CD1c-positive myeloid dendritic cell (primary cell): ENCODE results near the gene FPGS.
"Not testable (repeated sequence)": the region's sequence is repeated elsewhere in the genome, so short reads cannot be mapped to it uniquely, and the experiment has no call there.

Experiments used
- DNase-seq: peaks from one replicate; pipeline ENCODE4 v3.0.0-alpha.2; 2016; ENCODE audit errors: extremely low spot score

Gene FPGS

DNA sequence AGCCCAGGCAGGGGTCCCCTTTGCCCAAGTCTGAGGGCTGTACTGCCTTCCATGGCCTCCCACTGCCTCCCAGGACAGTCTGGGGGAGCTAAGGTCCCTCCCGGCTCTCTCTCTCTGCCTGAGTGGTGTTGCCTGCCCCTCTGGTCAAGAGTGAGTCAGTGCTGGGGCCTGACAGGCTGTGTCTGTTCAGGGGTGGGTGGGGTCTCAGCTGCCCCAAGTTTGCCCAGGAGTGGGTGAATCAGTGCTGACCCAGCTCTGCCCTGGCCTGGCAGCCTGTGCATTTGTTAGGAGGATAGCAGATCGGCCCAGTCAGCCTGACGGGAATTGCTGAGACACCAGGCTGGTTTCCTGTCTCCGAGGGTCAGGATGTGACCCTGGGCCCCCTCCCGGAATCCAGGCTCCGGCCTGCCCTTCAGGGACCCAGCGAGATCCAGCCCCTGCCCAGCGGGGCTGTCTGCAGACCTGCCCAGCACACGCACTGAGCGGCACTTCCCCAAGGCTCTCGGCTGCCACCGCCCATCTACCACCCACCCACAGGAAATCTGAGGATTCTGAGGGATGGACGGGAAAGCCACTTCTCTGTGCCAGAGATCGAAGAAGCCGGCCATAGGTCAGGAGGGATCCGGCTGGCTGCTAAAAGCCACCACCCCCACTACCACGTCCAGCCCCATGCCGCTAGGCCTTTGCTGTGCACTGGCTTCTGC lies 35.8 kb downstream of the FPGS start:
- peak; percentile 95 for DNase-seq

DNA sequence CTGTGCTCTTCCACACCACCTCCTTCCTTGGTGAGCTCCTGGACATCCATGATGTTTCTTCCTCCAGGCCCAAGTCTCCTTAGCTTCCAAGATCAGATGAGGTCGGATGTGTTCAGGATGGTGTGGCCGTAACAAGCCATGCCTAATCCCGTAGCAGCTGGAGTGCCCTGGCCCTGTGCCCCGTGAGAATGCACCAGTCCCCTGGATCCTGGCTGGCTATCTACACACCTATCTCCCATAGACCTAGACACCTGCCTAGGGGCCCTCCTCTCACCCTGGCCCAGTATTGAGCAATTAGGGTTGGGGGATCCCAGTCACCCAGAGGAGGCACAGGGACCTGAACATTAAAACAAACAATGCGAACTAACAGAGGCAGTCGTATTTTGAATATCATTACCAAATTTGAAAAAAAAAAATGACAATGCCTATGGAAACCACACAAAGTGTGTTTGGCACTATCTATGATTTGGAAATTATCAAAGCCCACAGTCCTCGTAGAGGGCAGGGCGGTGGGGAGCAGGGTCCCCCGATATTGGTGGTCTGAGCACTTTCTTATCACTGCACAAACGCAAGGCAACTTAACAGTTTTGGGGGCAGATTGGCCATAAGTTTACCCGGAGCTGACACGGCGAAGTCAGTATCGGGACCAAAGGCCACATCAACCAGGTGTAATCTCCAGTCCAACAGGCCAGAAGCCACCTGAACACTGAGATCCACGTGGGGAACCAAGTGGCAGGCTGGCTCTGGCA lies 38.6 kb downstream of the FPGS start:
- DNase-seq, result peak; percentile 0

DNA sequence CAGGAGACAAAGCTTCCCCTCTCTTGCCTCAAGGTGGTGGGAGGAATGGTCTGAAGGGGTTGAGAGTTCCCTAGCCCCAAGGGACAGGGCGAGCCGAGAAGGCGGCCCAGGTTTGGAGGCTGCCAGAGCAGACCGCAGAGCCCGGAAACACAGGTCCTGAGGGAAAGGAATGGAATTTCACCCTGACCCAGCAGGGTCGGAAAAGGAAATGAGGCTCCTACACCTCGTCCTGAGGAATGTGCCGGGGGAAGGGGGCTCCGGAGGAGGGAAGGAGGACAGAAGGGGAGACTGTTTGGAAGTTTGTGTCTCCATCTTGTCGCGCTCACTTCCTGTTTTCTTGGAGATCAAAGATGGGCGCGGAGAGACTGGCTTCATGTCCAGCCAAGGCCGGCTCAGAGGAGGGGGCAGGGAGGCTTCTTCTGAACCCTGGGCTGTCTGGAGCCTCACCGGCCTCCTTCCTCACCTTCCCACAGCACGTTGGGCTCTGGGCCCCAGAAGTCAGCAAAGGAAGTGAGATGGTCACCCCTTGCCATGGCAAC lies 42.2 kb downstream of the FPGS start:
- no peak for DNase-seq

GRCh38 chr9:127845619-127846018 lies 42.9 kb downstream of the FPGS start:
- DNase-seq, result not testable (repeated sequence)

- DNase-seq, result peak; percentile 1
Observed at GRCh38 chr9:127846443-127847177, 43.9 kb downstream of the FPGS start.

- DNase-seq, result peak; percentile 7
Observed at GRCh38 chr9:127847178-127847510, 44.5 kb downstream of the FPGS start.

DNA sequence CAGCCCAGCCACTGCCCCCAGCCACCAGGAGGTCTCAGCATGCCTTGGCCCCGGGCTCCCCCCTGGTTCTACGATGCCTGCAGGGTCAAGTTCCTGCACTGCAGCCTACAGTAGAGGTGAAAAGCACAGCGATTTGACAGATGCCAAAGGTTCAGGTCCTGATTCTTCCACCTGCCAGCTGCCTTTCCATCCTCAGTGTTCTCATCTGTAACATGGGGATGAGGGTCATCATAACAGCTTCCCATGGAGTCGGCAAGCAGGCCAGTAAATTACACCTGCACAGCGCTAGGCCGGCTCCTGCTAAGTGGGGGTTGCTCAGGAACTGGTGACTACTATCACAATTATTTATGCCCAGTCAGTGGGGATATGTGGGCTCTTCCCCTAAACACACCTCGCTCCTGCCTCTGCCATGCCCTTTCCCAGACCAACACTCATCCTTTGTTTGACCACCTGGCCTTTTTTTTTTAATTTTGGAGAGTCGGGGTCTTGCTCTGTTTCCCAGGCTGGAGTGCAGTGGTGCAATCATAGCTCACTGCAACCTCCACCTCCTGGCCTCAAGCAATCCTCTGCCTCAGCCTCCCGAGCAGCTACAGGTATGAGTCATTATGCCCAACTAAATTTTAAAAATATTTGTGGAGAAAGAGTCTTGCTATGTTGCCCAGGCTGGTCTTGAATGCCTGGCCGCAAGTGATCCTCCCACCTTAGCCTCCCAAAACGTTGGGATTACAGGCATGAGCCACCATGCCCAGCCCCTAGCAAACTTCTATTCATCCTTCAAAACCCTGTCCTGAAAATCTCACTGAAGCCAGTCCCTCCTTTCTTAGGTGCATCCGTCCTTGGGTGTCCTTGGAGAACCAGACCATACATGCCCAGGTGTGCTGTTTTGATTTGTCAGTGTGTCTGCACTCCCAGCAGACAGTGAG lies 45.4 kb downstream of the FPGS start:
- peak; percentile 0 for DNase-seq

GRCh38 chr9:127848756-127849504 lies 46.2 kb downstream of the FPGS start:
- DNase-seq, result peak; percentile 0

DNA sequence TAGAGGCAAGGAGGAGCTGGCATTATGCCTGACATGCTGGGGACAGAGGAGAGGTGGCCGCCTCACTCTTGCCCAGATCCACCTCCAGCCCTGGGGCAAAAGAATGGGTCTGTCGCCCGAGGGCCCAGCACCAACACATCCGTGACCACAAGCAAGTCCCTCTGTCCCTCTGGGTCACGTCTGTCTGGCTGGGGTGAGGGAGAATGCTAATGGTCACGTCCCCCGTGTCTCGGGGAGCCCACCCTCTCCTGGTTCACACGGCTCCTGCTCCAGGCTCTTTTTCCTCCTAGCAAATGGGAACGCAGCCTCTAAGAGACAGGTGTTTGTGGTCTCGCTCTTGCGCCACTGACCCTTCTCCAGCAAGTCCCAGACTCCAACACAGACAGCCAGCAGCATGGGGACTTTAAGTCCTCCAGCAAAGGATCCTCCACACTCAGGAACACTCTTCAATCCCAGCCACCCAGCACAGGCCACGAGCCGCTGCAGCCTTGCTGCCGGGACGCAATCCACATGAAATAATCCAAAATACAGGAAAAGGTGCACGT lies 47.7 kb downstream of the FPGS start:
- DNase-seq, result no peak

DNA sequence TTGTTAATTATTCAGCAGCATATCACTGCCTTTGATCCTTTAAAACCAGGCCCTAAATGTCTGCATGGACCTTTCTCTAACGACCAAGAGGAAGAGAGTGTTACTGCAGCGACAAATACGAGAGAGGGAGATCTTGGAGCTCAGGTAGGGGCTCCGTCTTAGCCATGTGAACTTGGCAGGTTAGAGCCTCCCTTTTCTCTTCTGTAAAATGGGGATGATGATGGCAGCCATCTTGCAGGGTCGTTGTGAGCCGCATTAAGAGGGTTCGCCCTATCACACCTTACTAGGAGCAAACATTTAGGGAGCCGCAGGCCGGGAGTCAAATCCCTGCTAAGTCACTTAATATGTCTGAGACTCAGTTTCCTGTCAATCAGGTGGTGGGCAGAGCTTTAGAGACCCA lies 50.1 kb downstream of the FPGS start:
- DNase-seq, result no peak

DNA sequence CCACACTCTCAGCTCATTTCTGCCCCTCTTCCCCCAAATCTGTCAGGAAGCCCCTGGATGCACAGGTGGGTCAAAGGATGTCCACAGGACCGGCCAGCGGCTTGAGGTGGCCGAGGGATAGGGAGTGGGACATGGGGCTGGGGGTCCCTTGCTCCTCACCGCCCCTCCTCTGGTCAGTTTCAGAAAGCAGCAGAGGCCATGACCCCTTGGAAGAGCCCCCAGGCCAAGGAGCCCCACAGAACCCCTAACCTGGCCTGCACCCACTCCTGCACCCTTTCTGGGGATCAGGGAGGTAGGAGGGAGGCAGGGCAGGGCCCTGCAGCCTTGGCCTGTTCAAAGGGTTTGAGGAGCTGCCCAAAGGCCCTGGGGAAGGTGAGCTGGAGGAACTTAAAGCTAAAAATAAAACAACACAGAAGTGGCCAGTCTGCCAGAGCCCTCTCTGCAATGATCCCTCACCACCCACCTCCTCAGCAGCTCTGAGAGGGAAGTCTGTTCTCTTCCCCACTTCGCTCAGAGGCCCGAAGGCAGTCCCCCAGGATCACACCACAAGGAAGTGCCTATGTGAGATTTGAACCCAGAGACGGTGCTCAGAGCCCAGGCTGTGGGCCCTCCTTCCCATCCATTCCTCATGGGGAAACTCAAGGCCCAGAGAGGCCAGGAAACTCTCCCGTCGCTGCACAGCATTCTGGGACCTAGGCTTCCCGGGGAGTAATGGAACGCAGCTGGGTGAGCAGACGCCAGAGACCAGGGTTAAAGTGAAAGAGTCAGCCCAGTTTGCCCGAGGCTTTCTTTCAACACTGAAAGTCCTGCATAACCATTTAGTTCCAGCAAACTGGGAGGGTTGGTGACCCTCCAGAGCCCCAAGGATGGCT lies 50.9 kb downstream of the FPGS start:
- DNase-seq, result peak; percentile 60

- peak; percentile 59 for DNase-seq
Observed at GRCh38 chr9:127854184-127854806, 51.6 kb downstream of the FPGS start, which contains the start of gene ENG. Gene ENG, minus strand, starts transcription at chr9:127854658. Its CDS starts 303 bp downstream, at chr9:127854355.

- no peak for DNase-seq
Observed at GRCh38 chr9:127854960-127855359, 52.3 kb downstream of the FPGS start.

DNA sequence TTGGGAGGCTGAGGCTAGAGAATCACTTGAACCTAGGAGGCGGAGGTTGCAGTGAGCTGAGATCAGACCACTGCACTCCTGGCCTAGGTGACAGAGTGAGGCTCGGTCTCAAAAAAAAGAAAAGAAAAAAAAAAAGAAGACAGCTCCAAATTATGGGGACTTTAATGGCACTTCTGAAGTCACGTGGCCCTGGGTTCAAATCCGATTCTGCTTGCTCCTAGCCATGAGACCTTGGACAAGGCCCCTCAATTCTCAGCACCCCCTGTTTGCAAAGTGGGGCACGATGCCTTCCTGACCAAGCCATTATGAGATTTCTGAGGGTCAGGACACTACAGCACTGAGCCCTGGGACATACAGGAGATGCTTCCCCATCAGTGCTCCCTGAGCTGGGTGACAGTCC lies 52.8 kb downstream of the FPGS start:
- no peak for DNase-seq

GRCh38 chr9:127856094-127856728 lies 53.5 kb downstream of the FPGS start:
- DNase-seq, result no peak

DNA sequence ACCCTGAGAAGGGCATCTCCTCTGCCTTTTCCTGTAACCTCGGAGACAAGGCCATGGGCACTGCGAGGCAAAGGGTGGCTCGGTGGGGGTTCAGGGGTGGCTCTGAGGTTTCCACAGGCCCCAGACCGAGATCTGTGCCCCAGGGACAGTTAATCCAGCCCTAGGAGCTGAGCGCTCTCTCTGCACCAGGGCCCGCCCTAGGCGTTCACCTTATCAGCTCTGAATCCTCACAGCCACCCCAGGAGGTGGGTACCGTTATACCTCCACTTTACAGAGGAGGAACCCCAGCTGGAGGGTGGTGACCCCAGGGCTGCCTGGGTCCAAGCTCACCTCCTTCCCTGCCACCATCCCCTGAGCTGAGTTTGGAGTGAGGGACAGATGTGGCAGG lies 54.0 kb downstream of the FPGS start:
- no peak for DNase-seq

DNA sequence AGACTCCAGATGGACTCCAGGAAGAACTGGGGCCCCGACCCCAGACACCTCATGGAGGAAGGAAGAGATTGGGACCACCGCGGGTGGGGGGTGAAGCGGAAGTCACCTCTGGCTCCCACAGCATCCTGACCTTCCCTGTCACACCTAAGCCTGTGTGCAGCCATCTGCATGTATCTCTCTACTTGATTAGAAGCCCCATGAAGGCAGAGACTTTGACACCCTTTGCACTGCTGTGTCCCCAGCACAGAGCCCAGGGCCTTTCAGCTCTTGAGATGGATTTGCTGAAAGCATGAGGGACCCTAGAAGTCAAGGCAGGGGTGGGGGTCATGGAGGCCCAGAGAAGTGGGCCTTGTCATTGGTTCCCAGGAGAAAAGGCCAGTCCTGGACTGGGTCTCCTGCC lies 54.6 kb downstream of the FPGS start:
- DNase-seq, result no peak

GRCh38 chr9:127858041-127858512 lies 55.4 kb downstream of the FPGS start:
- DNase-seq, result no peak
